ENCODE measurements around the gene IFI30.
A peak's percentile ranks its signal among the peaks of the same experiment; 100 is the strongest.

Gene IFI30

GRCh38 chr19:18179957-18180356, 6.3 kb downstream of the IFI30 start:
- TF ChIP-seq CTCF (IDR thresholded peaks at IDR 0.05; ENCODE audit: insufficient read depth, low read depth, low read length, missing control alignments) = no peak
- no peak for DNase-seq (ENCODE audit: low read depth)
- H3K4me3 ChIP-seq (ENCODE audit: low read length) = no peak overlapping the region

- no peak for DNase-seq (ENCODE audit: low read depth)
- H3K4me3 ChIP-seq (ENCODE audit: low read length) = no peak overlapping the region
- no peak for TF ChIP-seq CTCF (IDR thresholded peaks at IDR 0.05; ENCODE audit: insufficient read depth, low read depth, low read length, missing control alignments)
Measured at GRCh38 chr19:18183529-18183928, 9.9 kb downstream of the IFI30 start.

- no peak for DNase-seq (ENCODE audit: low read depth)
- no peak overlapping the region for H3K4me3 ChIP-seq (ENCODE audit: low read length)
- TF ChIP-seq CTCF (IDR thresholded peaks at IDR 0.05; ENCODE audit: insufficient read depth, low read depth, low read length, missing control alignments) = no peak
Measured at GRCh38 chr19:18185538-18185937, 11.9 kb downstream of the IFI30 start.

GRCh38 chr19:18190278-18190677, 16.7 kb downstream of the IFI30 start:
- DNase-seq (ENCODE audit: low read depth) = no peak
- no peak overlapping the region for H3K4me3 ChIP-seq (ENCODE audit: low read length)
- TF ChIP-seq CTCF (IDR thresholded peaks at IDR 0.05; ENCODE audit: insufficient read depth, low read depth, low read length, missing control alignments) = no peak

GRCh38 chr19:18191640-18192062, 18.0 kb downstream of the IFI30 start:
- TF ChIP-seq CTCF (IDR thresholded peaks at IDR 0.05; ENCODE audit: insufficient read depth, low read depth, low read length, missing control alignments) = no peak
- DNase-seq (ENCODE audit: low read depth) = peak; percentile 91
- H3K4me3 ChIP-seq (ENCODE audit: low read length) = peak overlapping the region; percentile 55

GRCh38 chr19:18192673-18193387, 19.2 kb downstream of the IFI30 start, which contains the start of gene MPV17L2:
MPV17L2 (plus strand) TSS chr19:18193218; CDS start chr19:18193282, 64 bp downstream.
- TF ChIP-seq CTCF (IDR thresholded peaks at IDR 0.05; ENCODE audit: insufficient read depth, low read depth, low read length, missing control alignments) = no peak
- DNase-seq (ENCODE audit: low read depth) = peak; percentile 100
- H3K4me3 ChIP-seq (ENCODE audit: low read length) = peak within 1 kb of the TSS; percentile 80

All from epithelial cell of esophagus (primary cell).